Liver (tissue), 9 donors: ENCODE measurements around the gene DPP6. TPM values are rescaled to one million over a fixed set of nuclear protein-coding genes. Genes with fewer than 3 reads are reported as not detected.

Experiments used
- DNase-seq: peaks from one replicate; pipeline ENCODE4 v3.0.0-alpha.2; 2017; ENCODE audit warnings: low spot score
- H3K27ac ChIP-seq, 2 donors: one replicate each; pipeline ENCODE4 v1.7.0; 2013; ENCODE audit warnings: inconsistent platforms in 2 of 2, low read length in 2 of 2, control low read depth in 1 of 2, low read depth in 1 of 2, mild to moderate bottlenecking in 1 of 2
- H3K27me3 ChIP-seq, 4 donors: one replicate each; pipeline versions ENCODE4 v1.6.1 to v1.7.0; 2013; ENCODE audit warnings: low read length in 3 of 4, inconsistent platforms in 1 of 4, mild to moderate bottlenecking in 1 of 4, moderate library complexity in 1 of 4; ENCODE audit not compliant: control insufficient read depth in 4 of 4, insufficient read depth in 4 of 4
- H3K36me3 ChIP-seq, 4 donors: one replicate each; pipeline versions ENCODE4 v1.6.1 to v1.7.0; 2013; ENCODE audit warnings: low read length in 3 of 4, mild to moderate bottlenecking in 3 of 4, low read depth in 1 of 4, moderate library complexity in 1 of 4; ENCODE audit not compliant: control insufficient read depth in 4 of 4, insufficient read depth in 3 of 4
- H3K4me1 ChIP-seq, 4 donors: one replicate each; pipeline versions ENCODE4 v1.6.1 to v1.7.0; 2013; ENCODE audit warnings: low read length in 3 of 4, mild to moderate bottlenecking in 3 of 4, moderate library complexity in 1 of 4; ENCODE audit not compliant: control insufficient read depth in 4 of 4, insufficient read depth in 4 of 4
- H3K4me3 ChIP-seq, 3 donors: one replicate each; pipeline versions ENCODE4 v1.6.1 to v1.7.0; 2013; ENCODE audit warnings: low read length in 3 of 3, control low read depth in 1 of 3, low read depth in 1 of 3, mild to moderate bottlenecking in 1 of 3
- H3K9ac ChIP-seq, 2 donors: one replicate each; pipeline ENCODE4 v1.7.0; 2013; ENCODE audit warnings: low read length in 2 of 2, mild to moderate bottlenecking in 2 of 2, moderate library complexity in 2 of 2, control low read depth in 1 of 2, low read depth in 1 of 2
- H3K9me3 ChIP-seq, 4 donors: one replicate each; pipeline versions ENCODE4 v1.6.1 to v1.7.0; 2013; ENCODE audit warnings: low read length in 3 of 4; ENCODE audit not compliant: control insufficient read depth in 4 of 4
- ATF3 ChIP-seq: IDR thresholded peaks from 2 replicates; pipeline ENCODE4 v1.6.1; 2016; ENCODE audit warnings: antibody characterized with exemption
- CTCF ChIP-seq: fragments of 150-350 bp; IDR thresholded peaks from 2 replicates; pipeline ENCODE4 v1.5.1; 2017; ENCODE audit warnings: improper control_type of control experiment, low read depth, low read length; ENCODE audit not compliant: missing input control
- EGR1 ChIP-seq, 2 donors: IDR thresholded peaks; 2 replicates each; pipeline ENCODE4 v1.6.1; 2016 to 2018; ENCODE audit warnings: antibody characterized with exemption in 2 of 2, low read depth in 2 of 2
- FOXA1 ChIP-seq: IDR thresholded peaks from 2 replicates; pipeline ENCODE4 v1.6.1; 2016; ENCODE audit warnings: antibody characterized with exemption
- FOXA2 ChIP-seq: IDR thresholded peaks from 2 replicates; pipeline ENCODE4 v1.6.1; 2016; ENCODE audit warnings: antibody characterized with exemption
- GABPA ChIP-seq, 2 donors: IDR thresholded peaks in 1 of 2; conservative IDR thresholded peaks in 1 of 2; 2 replicates each; pipeline ENCODE4 v1.6.1; 2016; ENCODE audit warnings: antibody characterized with exemption in 2 of 2, mild to moderate bottlenecking in 1 of 2, moderate library complexity in 1 of 2
- HNF4A ChIP-seq, 2 donors: conservative IDR thresholded peaks; 2 replicates each; pipeline ENCODE4 v1.6.1; 2016; ENCODE audit warnings: antibody characterized with exemption in 2 of 2, mild to moderate bottlenecking in 2 of 2
- HNF4G ChIP-seq: IDR thresholded peaks from 2 replicates; pipeline ENCODE4 v1.6.1; 2016; ENCODE audit warnings: antibody characterized with exemption
- JUND ChIP-seq, 2 donors: IDR thresholded peaks; 2 replicates each; pipeline ENCODE4 v1.6.1; 2016; ENCODE audit warnings: antibody characterized with exemption in 2 of 2
- MAX ChIP-seq: IDR thresholded peaks from 2 replicates; pipeline ENCODE4 v1.6.1; 2016; ENCODE audit warnings: antibody characterized with exemption
- NR2F2 ChIP-seq: IDR thresholded peaks from 2 replicates; pipeline ENCODE4 v1.6.1; 2016; ENCODE audit warnings: antibody characterized with exemption
- RAD21 ChIP-seq, 2 donors: IDR thresholded peaks; 2 replicates each; pipeline ENCODE4 v1.6.1; 2016; ENCODE audit warnings: antibody characterized with exemption in 2 of 2, mild to moderate bottlenecking in 2 of 2
- REST ChIP-seq: IDR thresholded peaks from 2 replicates; pipeline ENCODE4 v1.6.1; 2016; ENCODE audit warnings: antibody characterized with exemption, mild to moderate bottlenecking
- RXRA ChIP-seq, 2 donors: IDR thresholded peaks; 2 replicates each; pipeline ENCODE4 v1.6.1; 2017 to 2018; ENCODE audit warnings: antibody characterized with exemption in 2 of 2, mild to moderate bottlenecking in 1 of 2
- SP1 ChIP-seq: IDR thresholded peaks from 2 replicates; pipeline ENCODE4 v1.6.1; 2018; ENCODE audit warnings: antibody characterized with exemption, mild to moderate bottlenecking
- TAF1 ChIP-seq: conservative IDR thresholded peaks from 2 replicates; pipeline ENCODE4 v1.6.1; 2016; ENCODE audit warnings: antibody characterized with exemption, mild to moderate bottlenecking
- YY1 ChIP-seq: IDR thresholded peaks from 2 replicates; pipeline ENCODE4 v1.6.1; 2016; ENCODE audit warnings: antibody characterized with exemption, mild to moderate bottlenecking
- ZBTB33 ChIP-seq: IDR thresholded peaks from 2 replicates; pipeline ENCODE4 v1.6.1; 2016; ENCODE audit warnings: antibody characterized with exemption
- WGBS: extraction: QIAGEN DNeasy Blood & Tissue Kit; methylation state at CpG from one replicate; pipeline ENCODE4 v1.1.7; 2013; 5-methylcytosine and 5-hydroxymethylcytosine counted together
- polyA plus RNA-seq, 2 donors: library from polyadenylated mRNA; stranded (reverse) in 1 of 2; unstranded in 1 of 2; fragments of 200-250 nt in 1 of 2; fragments of >200 nt in 1 of 2; fragmentation: Nextera tagmentation in 1 of 2; extraction: Ambion mirVana in 1 of 2; gene quantifications; one replicate each; pipeline versions ENCODE4 v1.2.1 to v1.2.3, GENCODE V29; 2013 to 2015
- total RNA-seq, 2 donors: library from RNA; depleted of rRNA; stranded (reverse); fragments of >200 nt; gene quantifications; one replicate each; pipeline ENCODE4 v1.2.3, GENCODE V29; 2014
- donor health status: healthy.
- donor health status: healthy.
- donor health status: healthy.
- donor health status: healthy.
- donor health status: healthy.

DPP6 gene
- total and polyA plus RNA-seq, 4 donors, result 0.01 TPM; not detected in 3

GRCh38 chr7:154440058-154440457, 387.9 kb downstream of the DPP6 start:
- peaks cover 0 to 2% (median 0%) of the 10 kb centered on the region in 4 donors for H3K9me3 ChIP-seq

GRCh38 chr7:154440651-154441050, 388.5 kb downstream of the DPP6 start:
- Histone ChIP-seq H3K36me3 (no peaks in the 10 kb centered on the region), H3K27ac (no peak overlapping the region), H3K4me1 (no peaks in the 10 kb centered on the region), H3K9me3 (peaks cover 0 to 2% (median 0%) of the 10 kb centered on the region in 4 donors), H3K9ac (no peak overlapping the region), H3K27me3 (peaks cover 0 to 3% (median 0%) of the 10 kb centered on the region in 4 donors), H3K4me3 (no peak overlapping the region)
- 71% methylated on average over 5 of the region's 5 CpGs for WGBS
- no peak for DNase-seq
- no peak for TF ChIP-seq HNF4A (conservative IDR thresholded peaks at IDR 0.05)
- TF ChIP-seq CTCF, result no peak
- no peak for TF ChIP-seq GABPA (IDR thresholded peaks at IDR 0.05 in 1 of 2, conservative IDR thresholded peaks at IDR 0.05 in 1 of 2)
- no peak for TF ChIP-seq ZBTB33
- no peak for TF ChIP-seq SP1
- TF ChIP-seq FOXA1, result no peak
- TF ChIP-seq NR2F2, result no peak
- TF ChIP-seq JUND (IDR thresholded peaks at IDR 0.05), result no peak
- no peak for TF ChIP-seq RXRA (IDR thresholded peaks at IDR 0.05)
- no peak for TF ChIP-seq HNF4G
- no peak for TF ChIP-seq YY1
- no peak for TF ChIP-seq REST
- no peak for TF ChIP-seq EGR1 (IDR thresholded peaks at IDR 0.05; ENCODE audit: low read depth in 2 of 2)
- TF ChIP-seq ATF3, result no peak
- no peak for TF ChIP-seq FOXA2
- TF ChIP-seq TAF1, result no peak
- TF ChIP-seq RAD21 (IDR thresholded peaks at IDR 0.05), result no peak
- no peak for TF ChIP-seq MAX

More at GRCh38 chr7:154440058-154440457, 387.9 kb downstream of the DPP6 start:
- H3K4me1 ChIP-seq, result no peaks in the 10 kb centered on the region
- H3K27me3 ChIP-seq, result peaks cover 0 to 3% (median 0%) of the 10 kb centered on the region in 4 donors
- TF ChIP-seq FOXA1 (no peak), CTCF (no peak)
- H3K36me3 ChIP-seq, result no peaks in the 10 kb centered on the region
- no peak overlapping the region for H3K9ac ChIP-seq
- H3K4me3 ChIP-seq, result no peak overlapping the region
- 83% methylated on average over 9 of the region's 9 CpGs for WGBS
- DNase-seq, result no peak
- H3K27ac ChIP-seq, result no peak overlapping the region
